HG03064 (cell line): ENCODE measurements around the gene RNASE8.
"Not testable (repeated sequence)": the region's sequence is repeated elsewhere in the genome, so short reads cannot be mapped to it uniquely, and the experiment has no call there.

Experiments
- ATAC-seq: cut with Tn5 transposase; IDR thresholded peaks from one replicate; pipeline ENCODE4 v1.9.1; 2021; ENCODE audit warnings: low read depth; ENCODE audit not compliant: unreplicated experiment

RNASE8 gene

DNA sequence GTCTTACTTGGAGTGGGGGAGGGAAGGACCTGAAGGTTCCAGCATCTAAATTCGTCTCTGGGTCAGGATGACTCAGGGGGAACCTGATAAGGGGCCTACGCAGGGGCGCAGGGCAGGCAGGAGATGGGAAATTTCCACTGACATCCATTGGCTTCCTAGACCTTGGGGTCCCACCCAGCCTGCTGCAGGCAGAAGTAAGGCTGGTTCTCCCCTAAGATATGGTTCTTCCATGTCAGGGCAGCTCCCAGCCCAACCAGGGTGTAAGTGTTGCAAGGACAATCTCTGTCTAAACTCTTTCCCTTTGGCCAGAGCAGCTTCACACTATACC lies 30.7 kb upstream of the RNASE8 start:
- ATAC-seq, result no peak

DNA sequence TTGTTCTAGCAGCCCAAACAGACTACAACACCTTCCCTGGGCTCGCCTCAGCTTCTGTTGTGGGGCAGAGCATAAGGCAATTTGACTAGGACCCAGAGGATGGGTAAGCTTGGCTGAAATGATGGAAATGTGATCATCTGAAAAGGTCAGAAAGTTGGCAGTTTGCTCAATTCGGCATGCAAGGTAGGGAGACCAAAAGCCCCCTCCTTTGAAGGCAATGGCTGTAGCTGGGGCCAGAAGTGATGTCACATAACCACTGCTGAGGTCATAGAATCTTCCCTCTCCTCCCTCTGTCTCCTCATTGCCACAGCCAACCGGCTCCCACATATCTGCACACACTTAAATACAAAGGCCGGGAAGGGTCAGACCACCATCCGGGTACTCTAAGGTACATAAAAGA lies 27.7 kb upstream of the RNASE8 start, which contains the start of gene TPPP2:
Gene TPPP2, plus strand, starts transcription at position 301 of the 400 bp plus-strand sequence. CDS start 365 bp downstream, outside the sequence.
- ATAC-seq, result no peak

DNA sequence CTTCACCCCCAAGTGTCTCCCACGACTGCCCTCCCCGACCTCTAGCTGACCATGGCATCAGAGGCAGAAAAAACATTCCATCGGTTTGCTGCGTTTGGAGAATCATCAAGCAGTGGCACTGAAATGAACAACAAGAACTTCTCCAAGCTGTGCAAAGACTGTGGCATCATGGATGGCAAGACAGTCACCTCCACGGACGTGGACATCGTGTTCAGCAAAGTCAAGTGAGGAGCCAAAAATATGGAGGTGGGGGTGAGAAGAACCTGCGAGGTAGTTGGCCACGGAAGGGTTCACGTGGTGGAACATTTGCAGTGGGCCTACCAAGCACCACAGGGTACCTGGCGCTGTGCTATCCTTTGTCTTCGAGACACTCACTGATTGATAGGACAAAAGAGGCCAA lies 27.1 kb upstream of the RNASE8 start:
- no peak for ATAC-seq

GRCh38 chr14:21032326-21033132 lies 25.1 kb upstream of the RNASE8 start:
- no peak for ATAC-seq

- no peak for ATAC-seq
Measured at GRCh38 chr14:21033133-21033698, 24.4 kb upstream of the RNASE8 start.

- ATAC-seq, result no peak
Measured at GRCh38 chr14:21034707-21035106, 22.9 kb upstream of the RNASE8 start, which contains the start of gene RNASE13. TSS of gene RNASE13 (minus strand) at chr14:21034807. CDS start at chr14:21034288, 519 bp downstream.

- ATAC-seq, result no peak
Measured at GRCh38 chr14:21036751-21037150, 20.9 kb upstream of the RNASE8 start.

DNA sequence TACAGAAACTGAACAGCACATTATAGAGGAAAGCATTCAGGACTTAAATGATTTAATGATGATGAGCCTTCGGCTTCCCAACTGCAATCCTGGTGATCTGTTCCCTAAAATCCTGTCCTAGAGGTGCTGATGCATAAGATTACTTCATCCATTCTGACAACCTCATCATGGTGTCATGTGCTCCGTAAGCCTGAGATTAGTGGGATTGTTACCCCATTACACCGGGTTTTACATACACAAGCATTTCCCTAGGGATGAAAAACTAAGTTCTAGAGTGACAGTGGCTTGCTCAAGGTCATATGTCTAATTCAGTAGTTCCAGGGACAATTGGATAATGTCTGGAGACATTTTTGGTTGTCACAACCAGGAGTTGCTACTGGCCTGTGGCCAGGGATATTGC lies 20.5 kb upstream of the RNASE8 start:
- no peak for ATAC-seq

- ATAC-seq, result no peak
Measured at GRCh38 chr14:21038441-21039422, 18.9 kb upstream of the RNASE8 start.

GRCh38 chr14:21039585-21040369 lies 17.8 kb upstream of the RNASE8 start:
- no peak for ATAC-seq

DNA sequence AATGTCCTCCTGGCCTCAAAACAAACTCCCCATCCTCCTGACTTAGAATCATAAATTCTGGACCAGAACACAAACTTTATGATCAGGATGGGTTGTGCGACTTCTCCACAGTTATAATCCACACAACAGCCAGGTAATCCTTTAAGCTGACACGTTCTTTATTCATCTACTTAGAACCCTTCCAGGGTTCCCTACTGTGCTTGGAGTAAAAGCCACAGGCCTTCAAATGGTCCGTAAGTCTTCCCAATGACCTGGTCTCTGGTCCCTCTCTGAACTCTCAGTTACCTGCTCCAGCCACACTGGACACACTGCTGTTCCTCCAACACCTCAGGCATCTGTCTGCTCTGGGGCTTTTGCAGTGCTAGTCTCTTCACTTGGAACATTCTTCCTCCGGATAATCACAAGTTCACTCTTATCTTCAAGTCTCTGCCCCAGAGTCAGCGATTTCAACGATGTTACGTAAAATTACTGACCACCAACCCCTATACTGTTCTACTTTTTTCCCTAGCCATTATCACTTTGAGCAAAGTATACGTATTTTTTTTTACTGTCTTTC lies 17.2 kb upstream of the RNASE8 start:
- no peak for ATAC-seq

GRCh38 chr14:21040941-21041340 lies 16.7 kb upstream of the RNASE8 start:
- ATAC-seq, result not testable (repeated sequence)

- ATAC-seq, result no peak
Measured at GRCh38 chr14:21041676-21042433, 15.8 kb upstream of the RNASE8 start, which contains the start of gene RNASE7. TSS of gene RNASE7 (plus strand) at chr14:21042362. CDS start at chr14:21042993, 631 bp downstream.

DNA sequence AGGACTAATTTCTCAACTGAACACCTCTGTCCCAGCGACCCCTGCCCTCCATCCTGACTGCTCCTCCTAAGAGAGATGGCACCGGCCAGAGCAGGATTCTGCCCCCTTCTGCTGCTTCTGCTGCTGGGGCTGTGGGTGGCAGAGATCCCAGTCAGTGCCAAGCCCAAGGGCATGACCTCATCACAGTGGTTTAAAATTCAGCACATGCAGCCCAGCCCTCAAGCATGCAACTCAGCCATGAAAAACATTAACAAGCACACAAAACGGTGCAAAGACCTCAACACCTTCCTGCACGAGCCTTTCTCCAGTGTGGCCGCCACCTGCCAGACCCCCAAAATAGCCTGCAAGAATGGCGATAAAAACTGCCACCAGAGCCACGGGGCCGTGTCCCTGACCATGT lies 14.7 kb upstream of the RNASE8 start:
- ATAC-seq, result no peak

GRCh38 chr14:21043387-21043973 lies 14.1 kb upstream of the RNASE8 start:
- no peak for ATAC-seq

GRCh38 chr14:21043974-21044618 lies 13.5 kb upstream of the RNASE8 start:
- ATAC-seq, result no peak

GRCh38 chr14:21047378-21047781 lies 10.2 kb upstream of the RNASE8 start:
- ATAC-seq, result no peak

GRCh38 chr14:21048638-21049037 lies 9.0 kb upstream of the RNASE8 start:
- no peak for ATAC-seq
